DOHH2 (cell line): ENCODE measurements around the gene FUT4.

Source experiments
- H3F3A ChIP-seq: fragments of 200-600 bp; sonication (generic), shearing (Covaris generic); 2 replicates; pipeline ENCODE4 v1.6.0; 2016; ENCODE audit warnings: antibody characterized with exemption, mild to moderate bottlenecking; ENCODE audit not compliant: control insufficient read depth, insufficient read depth
- H3K27ac ChIP-seq: fragments of 200-600 bp; sonication (generic); 2 replicates; pipeline ENCODE4 v1.5.1; 2014; ENCODE audit warnings: low read depth, mild to moderate bottlenecking, low read length, moderate library complexity
- H3K27me3 ChIP-seq: fragments of 200-600 bp; sonication (generic); 2 replicates; pipeline ENCODE4 v1.6.1; 2014; ENCODE audit warnings: mild to moderate bottlenecking, low read length, mixed read lengths; ENCODE audit not compliant: control insufficient read depth
- H3K36me3 ChIP-seq: fragments of 200-600 bp; sonication (generic); 2 replicates; pipeline ENCODE4 v1.6.1; 2014; ENCODE audit warnings: mild to moderate bottlenecking, low read length, moderate library complexity, mixed read lengths; ENCODE audit not compliant: control insufficient read depth
- H3K4me1 ChIP-seq: fragments of 200-600 bp; sonication (generic); 2 replicates; pipeline ENCODE4 v1.6.1; 2014; ENCODE audit warnings: mild to moderate bottlenecking, low read length, mixed read lengths; ENCODE audit not compliant: control insufficient read depth
- H3K4me2 ChIP-seq: fragments of 200-600 bp; sonication (generic); 2 replicates; pipeline ENCODE4 v1.6.0; 2014; ENCODE audit warnings: mild to moderate bottlenecking, low read length, moderate library complexity
- H3K4me3 ChIP-seq: fragments of 200-600 bp; sonication (generic); 2 replicates; pipeline ENCODE4 v1.5.1; 2014; ENCODE audit warnings: mild to moderate bottlenecking, low read length, mixed read lengths
- H3K79me2 ChIP-seq: fragments of 200-600 bp; sonication (generic); 2 replicates; pipeline ENCODE4 v1.6.1; 2014; ENCODE audit warnings: mild to moderate bottlenecking, low read length, mixed read lengths; ENCODE audit not compliant: control insufficient read depth
- H3K9me2 ChIP-seq: fragments of 200-600 bp; sonication (generic); replicated peaks from 2 replicates; pipeline ENCODE4 v1.6.1; 2014; ENCODE audit warnings: mild to moderate bottlenecking, low read length, mixed read lengths; ENCODE audit not compliant: control insufficient read depth
- H3K9me3 ChIP-seq: fragments of 200-600 bp; sonication (generic); 2 replicates; pipeline ENCODE4 v1.6.1; 2014; ENCODE audit warnings: antibody characterized with exemption, low read length, mixed read lengths; ENCODE audit not compliant: control insufficient read depth, insufficient read depth
- H4K20me1 ChIP-seq: fragments of 200-600 bp; sonication (generic); 2 replicates; pipeline ENCODE4 v1.6.0; 2014; ENCODE audit warnings: low read depth, mild to moderate bottlenecking, antibody characterized with exemption, low read length, moderate library complexity; ENCODE audit not compliant: control insufficient read depth, insufficient read depth
- EZH2phosphoT487 ChIP-seq: fragments of 200-600 bp; sonication (generic); IDR thresholded peaks from 2 replicates; pipeline ENCODE4 v1.6.1; 2017; ENCODE audit warnings: borderline replicate concordance, mild to moderate bottlenecking, antibody characterized with exemption, low read length, moderate library complexity, mixed read lengths
- TF ChIP-seq, protein P1 (sequence below): fragments of 200-600 bp; sonication (generic); IDR thresholded peaks from one replicate; pipeline ENCODE4 v1.5.1; 2014; ENCODE audit warnings: antibody characterized with exemption, mild to moderate bottlenecking, low read depth, low read length; ENCODE audit not compliant: poor library complexity, severe bottlenecking

The FUT4 gene

GRCh38 chr11:94545264-94546161 lies 1.8 kb downstream of the FUT4 start:
- Histone ChIP-seq H3K4me2 (peak overlapping the region; percentile 28), H3K27me3 (no peaks in the 10 kb centered on the region), H3K79me2 (no peaks in the 10 kb centered on the region; the same call in 1 of the 2 replicates), H3K4me3 (no peak overlapping the region), H3K4me1 (peaks cover 24% of the 10 kb centered on the region), H3K9me2 (no peaks in the 10 kb centered on the region), H3F3A (no peaks in the 10 kb centered on the region), H4K20me1 (no peaks in the 10 kb centered on the region; the same call in 1 of the 2 replicates), H3K27ac (no peak overlapping the region), H3K9me3 (no peaks in the 10 kb centered on the region), H3K36me3 (no peaks in the 10 kb centered on the region)
- no peak for TF ChIP-seq EZH2phosphoT487
- TF ChIP-seq, protein P1, sequence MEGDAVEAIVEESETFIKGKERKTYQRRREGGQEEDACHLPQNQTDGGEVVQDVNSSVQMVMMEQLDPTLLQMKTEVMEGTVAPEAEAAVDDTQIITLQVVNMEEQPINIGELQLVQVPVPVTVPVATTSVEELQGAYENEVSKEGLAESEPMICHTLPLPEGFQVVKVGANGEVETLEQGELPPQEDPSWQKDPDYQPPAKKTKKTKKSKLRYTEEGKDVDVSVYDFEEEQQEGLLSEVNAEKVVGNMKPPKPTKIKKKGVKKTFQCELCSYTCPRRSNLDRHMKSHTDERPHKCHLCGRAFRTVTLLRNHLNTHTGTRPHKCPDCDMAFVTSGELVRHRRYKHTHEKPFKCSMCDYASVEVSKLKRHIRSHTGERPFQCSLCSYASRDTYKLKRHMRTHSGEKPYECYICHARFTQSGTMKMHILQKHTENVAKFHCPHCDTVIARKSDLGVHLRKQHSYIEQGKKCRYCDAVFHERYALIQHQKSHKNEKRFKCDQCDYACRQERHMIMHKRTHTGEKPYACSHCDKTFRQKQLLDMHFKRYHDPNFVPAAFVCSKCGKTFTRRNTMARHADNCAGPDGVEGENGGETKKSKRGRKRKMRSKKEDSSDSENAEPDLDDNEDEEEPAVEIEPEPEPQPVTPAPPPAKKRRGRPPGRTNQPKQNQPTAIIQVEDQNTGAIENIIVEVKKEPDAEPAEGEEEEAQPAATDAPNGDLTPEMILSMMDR, result no peak

- no peak for TF ChIP-seq EZH2phosphoT487
- TF ChIP-seq, protein P1, result no peak
- Histone ChIP-seq H3K36me3 (no peaks in the 10 kb centered on the region), H3K4me2 (peak overlapping the region; percentile 28; the same call in 1 of the 2 replicates), H3K4me1 (peaks cover 24% of the 10 kb centered on the region), H3K9me2 (no peaks in the 10 kb centered on the region), H3K79me2 (no peaks in the 10 kb centered on the region; the same call in 1 of the 2 replicates), H3K4me3 (no peak overlapping the region), H3K9me3 (no peaks in the 10 kb centered on the region), H3K27ac (no peak overlapping the region), H3F3A (no peaks in the 10 kb centered on the region), H3K27me3 (no peaks in the 10 kb centered on the region), H4K20me1 (no peaks in the 10 kb centered on the region; the same call in 1 of the 2 replicates)
These were observed 2.4 kb downstream of the FUT4 start for GRCh38 chr11:94546162-94546470.

- Histone ChIP-seq H3K9me2 (no peaks in the 10 kb centered on the region), H3K9me3 (no peaks in the 10 kb centered on the region), H3K36me3 (no peaks in the 10 kb centered on the region), H3K4me3 (no peak overlapping the region), H3F3A (no peaks in the 10 kb centered on the region), H3K27ac (no peak overlapping the region), H3K4me1 (peaks cover 24% of the 10 kb centered on the region), H3K4me2 (no peak overlapping the region; the same call in 1 of the 2 replicates), H4K20me1 (no peaks in the 10 kb centered on the region; the same call in 1 of the 2 replicates), H3K79me2 (no peaks in the 10 kb centered on the region; the same call in 1 of the 2 replicates), H3K27me3 (no peaks in the 10 kb centered on the region)
- no peak for TF ChIP-seq EZH2phosphoT487
- TF ChIP-seq, protein P1, result no peak
These were observed 3.2 kb downstream of the FUT4 start for GRCh38 chr11:94546886-94547285.
